ENCODE data around the gene RNF115.

DNA sequence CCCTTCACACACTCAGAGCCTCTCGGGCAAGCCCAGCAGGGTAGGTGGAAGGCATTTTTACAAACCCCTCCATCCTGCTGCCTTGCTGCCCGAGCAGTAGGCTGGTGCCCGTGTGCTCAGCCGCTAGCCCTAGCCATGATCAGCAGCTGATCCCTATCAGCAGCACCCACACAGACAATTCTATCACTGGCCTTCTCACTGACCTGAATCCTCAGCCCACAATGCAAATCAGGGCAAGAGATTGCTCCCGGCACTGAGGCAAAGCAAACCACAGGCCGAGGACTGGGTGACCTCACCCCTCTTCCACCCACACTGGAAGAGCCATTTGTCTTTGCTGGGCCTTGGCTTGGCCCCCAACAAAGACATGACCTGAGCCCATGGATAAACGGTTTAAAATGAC lies 115.8 kb downstream of the RNF115 start:
- TF ChIP-seq, protein P1, sequence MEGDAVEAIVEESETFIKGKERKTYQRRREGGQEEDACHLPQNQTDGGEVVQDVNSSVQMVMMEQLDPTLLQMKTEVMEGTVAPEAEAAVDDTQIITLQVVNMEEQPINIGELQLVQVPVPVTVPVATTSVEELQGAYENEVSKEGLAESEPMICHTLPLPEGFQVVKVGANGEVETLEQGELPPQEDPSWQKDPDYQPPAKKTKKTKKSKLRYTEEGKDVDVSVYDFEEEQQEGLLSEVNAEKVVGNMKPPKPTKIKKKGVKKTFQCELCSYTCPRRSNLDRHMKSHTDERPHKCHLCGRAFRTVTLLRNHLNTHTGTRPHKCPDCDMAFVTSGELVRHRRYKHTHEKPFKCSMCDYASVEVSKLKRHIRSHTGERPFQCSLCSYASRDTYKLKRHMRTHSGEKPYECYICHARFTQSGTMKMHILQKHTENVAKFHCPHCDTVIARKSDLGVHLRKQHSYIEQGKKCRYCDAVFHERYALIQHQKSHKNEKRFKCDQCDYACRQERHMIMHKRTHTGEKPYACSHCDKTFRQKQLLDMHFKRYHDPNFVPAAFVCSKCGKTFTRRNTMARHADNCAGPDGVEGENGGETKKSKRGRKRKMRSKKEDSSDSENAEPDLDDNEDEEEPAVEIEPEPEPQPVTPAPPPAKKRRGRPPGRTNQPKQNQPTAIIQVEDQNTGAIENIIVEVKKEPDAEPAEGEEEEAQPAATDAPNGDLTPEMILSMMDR (IDR thresholded peaks at IDR 0.05; ENCODE audit: low read depth, low read length), result no peak
- no peak for TF ChIP-seq MAX (IDR thresholded peaks at IDR 0.05; ENCODE audit: low read depth, low read length)
